GM19397 (cell line): ENCODE measurements around the gene SAMD5.

Experiments
- ATAC-seq: cut with Tn5 transposase; IDR thresholded peaks from one replicate; pipeline ENCODE4 v1.9.1; 2021; ENCODE audit warnings: mild to moderate bottlenecking, moderate library complexity; ENCODE audit not compliant: unreplicated experiment

SAMD5 gene

GRCh38 chr6:147508042-147508865 lies at the start of gene SAMD5:
SAMD5 (plus strand) TSS chr6:147508690; CDS start chr6:147508929, 239 bp downstream.
- peak; percentile 75 for ATAC-seq

DNA sequence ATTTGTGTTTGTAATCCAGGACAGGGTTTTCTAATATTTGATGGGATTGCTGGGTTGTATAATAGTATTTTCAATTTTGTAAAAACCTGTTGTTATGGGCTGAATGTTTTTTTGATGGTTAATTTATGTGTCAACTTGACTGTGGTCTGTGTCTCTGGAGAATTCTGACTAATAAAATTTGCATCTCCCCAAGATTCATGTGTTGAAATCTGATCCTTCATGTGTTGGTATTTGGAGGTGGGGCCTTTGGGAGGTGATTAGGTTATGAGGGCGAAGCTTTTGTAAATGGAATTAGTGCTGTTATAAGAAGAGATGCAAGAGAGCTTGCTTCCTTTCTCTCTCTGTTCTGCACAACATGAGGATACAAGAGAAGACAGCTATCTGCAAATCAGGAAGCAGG lies 48.7 kb upstream of the SAMD5 start:
- ATAC-seq = no peak

GRCh38 chr6:147463651-147464050 lies 44.8 kb upstream of the SAMD5 start:
- ATAC-seq = no peak

GRCh38 chr6:147467428-147467827 lies 41.1 kb upstream of the SAMD5 start:
- no peak for ATAC-seq

DNA sequence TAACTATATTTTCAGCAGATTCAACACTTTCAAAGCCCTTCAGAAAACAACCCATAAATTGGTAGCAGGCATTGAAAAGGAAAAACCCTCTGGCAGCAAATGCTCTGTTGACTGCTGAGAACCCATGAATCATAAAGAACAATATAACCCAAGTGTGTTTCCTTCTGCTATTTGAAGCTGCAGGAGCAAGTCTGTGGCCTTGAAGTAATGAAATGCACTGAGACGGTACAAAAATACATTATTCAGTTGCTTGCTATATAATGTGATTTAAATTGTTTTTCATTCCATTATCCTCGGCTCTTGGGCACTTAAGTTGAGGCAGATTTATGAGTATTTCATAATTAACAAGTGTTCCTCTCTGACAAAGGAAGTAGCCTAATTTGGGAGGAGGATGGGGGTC lies 40.6 kb upstream of the SAMD5 start:
- no peak for ATAC-seq

- no peak for ATAC-seq
Observed at GRCh38 chr6:147468634-147469033, 39.9 kb upstream of the SAMD5 start.

GRCh38 chr6:147479857-147480256 lies 28.6 kb upstream of the SAMD5 start:
- ATAC-seq = no peak

GRCh38 chr6:147486683-147487082 lies 21.8 kb upstream of the SAMD5 start:
- ATAC-seq = no peak

DNA sequence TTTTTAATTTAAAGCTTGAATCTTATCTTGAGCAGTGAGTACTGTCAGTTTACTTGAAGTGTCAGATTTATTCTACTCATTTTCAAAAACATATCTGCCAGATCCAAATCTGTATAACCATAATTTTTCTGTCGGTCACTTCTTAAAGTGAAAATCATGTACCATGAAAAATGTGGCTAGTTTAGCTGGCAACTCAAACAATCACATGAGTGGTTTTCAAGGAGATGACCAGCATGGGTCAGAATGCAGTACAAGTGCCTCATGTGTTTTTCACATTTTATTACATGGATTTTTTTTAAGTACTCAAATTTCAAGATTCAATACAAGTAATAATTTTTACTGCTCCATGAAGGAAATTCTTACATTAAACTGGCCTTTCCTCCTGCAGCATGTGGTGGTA lies 11.0 kb upstream of the SAMD5 start:
- ATAC-seq = no peak

DNA sequence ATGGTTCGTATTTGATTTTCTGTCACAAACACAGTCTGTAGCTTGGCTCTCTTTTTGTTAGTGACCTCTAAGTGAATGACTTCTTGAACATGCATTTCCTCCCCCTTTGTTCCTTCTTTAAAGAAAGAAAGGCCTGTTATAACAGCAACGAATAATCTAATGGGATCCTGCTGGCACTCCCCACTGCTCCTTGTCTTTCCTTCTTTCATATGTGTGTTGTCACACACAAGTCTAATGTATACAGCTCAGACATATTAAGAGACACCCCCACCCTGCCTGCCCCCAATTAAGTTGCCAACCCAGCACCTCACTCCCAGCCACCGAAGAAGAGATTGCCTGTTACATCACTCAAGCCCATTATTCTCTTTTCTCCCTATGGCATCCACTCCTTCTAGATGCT lies 4.9 kb upstream of the SAMD5 start:
- no peak for ATAC-seq

- no peak for ATAC-seq
Observed at GRCh38 chr6:147504848-147505247, 3.6 kb upstream of the SAMD5 start.

DNA sequence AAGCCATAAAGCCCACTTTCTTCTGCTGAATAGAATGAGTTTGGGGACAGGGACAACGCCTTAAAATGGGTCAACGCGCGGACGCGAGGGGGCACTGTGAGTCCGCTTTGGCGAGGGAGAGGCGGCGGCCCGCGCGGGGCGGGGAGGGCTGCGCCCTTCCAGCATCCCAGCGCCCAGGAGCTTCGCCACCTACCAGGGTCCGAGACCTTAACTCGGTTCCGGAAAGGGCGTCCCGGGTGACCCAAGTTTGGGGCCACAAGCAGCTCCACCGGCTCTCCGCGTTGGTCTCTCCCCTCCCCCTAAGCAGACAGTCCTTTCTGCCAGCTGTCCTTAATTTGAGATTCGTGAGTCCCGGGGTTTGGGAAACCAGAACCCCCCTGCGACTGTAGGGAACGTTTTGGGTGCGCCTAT lies 1.8 kb upstream of the SAMD5 start:
- peak; percentile 26 for ATAC-seq

GRCh38 chr6:147507162-147508041 lies 1.1 kb upstream of the SAMD5 start:
- ATAC-seq = no peak

GRCh38 chr6:147508866-147509608 lies 547 bp downstream of the SAMD5 start:
- peak; percentile 24 for ATAC-seq

DNA sequence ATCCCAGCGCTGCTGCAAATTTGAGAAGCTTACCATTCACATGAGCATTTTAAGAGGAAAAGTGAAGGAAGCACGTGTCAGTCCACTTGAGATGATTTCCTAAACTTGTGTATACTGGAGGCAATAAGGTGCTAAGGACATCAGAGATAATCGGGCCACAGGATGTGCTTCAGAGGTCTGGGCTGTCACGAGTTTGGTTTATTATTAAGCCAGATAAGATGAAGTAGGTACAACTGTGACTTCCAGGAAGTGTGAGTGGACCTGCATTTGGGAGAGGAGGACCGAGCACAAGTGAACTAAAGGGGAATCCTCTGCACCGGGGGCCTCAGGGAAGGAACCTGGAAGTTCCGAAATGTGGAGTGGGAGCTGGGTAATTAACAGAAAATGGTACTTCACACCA lies 1.4 kb downstream of the SAMD5 start:
- ATAC-seq = peak; percentile 45

- no peak for ATAC-seq
Observed at GRCh38 chr6:147510929-147511590, 2.6 kb downstream of the SAMD5 start.

- no peak for ATAC-seq
Observed at GRCh38 chr6:147514831-147515230, 6.3 kb downstream of the SAMD5 start.

- ATAC-seq = no peak
Observed at GRCh38 chr6:147515327-147515726, 6.8 kb downstream of the SAMD5 start.

GRCh38 chr6:147522597-147522996 lies 14.1 kb downstream of the SAMD5 start:
- no peak for ATAC-seq

DNA sequence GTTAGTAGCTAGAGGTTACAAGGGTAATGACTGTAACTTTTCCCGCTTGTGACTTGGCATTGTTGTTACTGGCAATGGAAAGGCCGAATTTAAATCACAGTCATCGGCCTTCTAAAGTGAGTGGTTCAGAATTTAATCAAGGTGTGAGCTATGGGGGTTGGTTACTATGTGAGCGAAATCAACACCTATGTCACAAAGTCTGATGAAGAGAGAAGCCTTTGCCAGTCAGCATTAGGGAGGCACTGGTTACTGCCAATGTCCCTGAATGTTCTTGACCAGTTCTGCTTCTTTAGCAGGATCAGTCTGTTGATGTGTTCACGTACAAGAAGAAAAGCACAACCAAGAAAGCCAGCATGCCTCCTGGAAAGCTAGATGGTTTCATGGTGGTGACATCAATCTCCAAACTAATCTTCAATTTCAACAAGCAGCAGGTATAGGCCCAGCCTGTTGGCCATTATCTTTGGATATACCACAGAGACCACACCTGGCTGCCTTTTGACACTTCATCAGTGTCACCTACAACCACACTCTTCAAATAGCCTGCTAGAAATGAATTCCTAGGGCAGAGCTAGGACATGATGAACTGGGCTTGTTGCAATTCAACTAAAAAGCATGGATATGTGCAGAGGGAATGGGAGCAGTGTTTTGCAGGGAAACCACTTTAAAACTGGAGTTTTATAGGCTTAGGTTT lies 17.2 kb downstream of the SAMD5 start:
- ATAC-seq = no peak
